RPMI8226 (cell line): Measurements from ENCODE around the gene ATP1B1.
A peak's percentile ranks its signal among the peaks of the same experiment; 100 is the strongest.
"Not testable (repeated sequence)": the region's sequence is repeated elsewhere in the genome, so short reads cannot be mapped to it uniquely, and the experiment has no call there.

ENCODE experiments used
- DNase-seq: peaks from one replicate; pipeline ENCODE4 v3.0.0-alpha.2; 2015

Gene ATP1B1

GRCh38 chr1:169146576-169147214, 40.2 kb downstream of the ATP1B1 start:
- DNase-seq = no peak

- DNase-seq = no peak
Observed at GRCh38 chr1:169148472-169149252, 42.2 kb downstream of the ATP1B1 start.

GRCh38 chr1:169149555-169150286, 43.2 kb downstream of the ATP1B1 start:
- no peak for DNase-seq

- no peak for DNase-seq
Observed at GRCh38 chr1:169150641-169151337, 44.3 kb downstream of the ATP1B1 start.

GRCh38 chr1:169151338-169151837, 44.9 kb downstream of the ATP1B1 start:
- DNase-seq = no peak

- DNase-seq = no peak
Observed at GRCh38 chr1:169155675-169156074, 49.2 kb downstream of the ATP1B1 start.

GRCh38 chr1:169156580-169156979, 50.1 kb downstream of the ATP1B1 start:
- DNase-seq = no peak

GRCh38 chr1:169160845-169161495, 54.5 kb downstream of the ATP1B1 start:
- DNase-seq = no peak

- DNase-seq = peak; percentile 69
Observed at GRCh38 chr1:169161496-169162194, 55.2 kb downstream of the ATP1B1 start.

GRCh38 chr1:169163059-169163458, 56.6 kb downstream of the ATP1B1 start:
- DNase-seq = no peak

GRCh38 chr1:169175461-169175860, 69.0 kb downstream of the ATP1B1 start:
- no peak for DNase-seq

GRCh38 chr1:169179431-169179830, 72.9 kb downstream of the ATP1B1 start:
- DNase-seq = not testable (repeated sequence)

GRCh38 chr1:169180174-169180573, 73.7 kb downstream of the ATP1B1 start:
- no peak for DNase-seq
